ENCODE data around the gene ZNF746. TPM values are rescaled to one million over a fixed set of nuclear protein-coding genes. Genes with fewer than 3 reads are reported as not detected.

ZNF746 gene
- total RNA-seq, 1 donor from 2014 or later, result 29.0 TPM

DNA sequence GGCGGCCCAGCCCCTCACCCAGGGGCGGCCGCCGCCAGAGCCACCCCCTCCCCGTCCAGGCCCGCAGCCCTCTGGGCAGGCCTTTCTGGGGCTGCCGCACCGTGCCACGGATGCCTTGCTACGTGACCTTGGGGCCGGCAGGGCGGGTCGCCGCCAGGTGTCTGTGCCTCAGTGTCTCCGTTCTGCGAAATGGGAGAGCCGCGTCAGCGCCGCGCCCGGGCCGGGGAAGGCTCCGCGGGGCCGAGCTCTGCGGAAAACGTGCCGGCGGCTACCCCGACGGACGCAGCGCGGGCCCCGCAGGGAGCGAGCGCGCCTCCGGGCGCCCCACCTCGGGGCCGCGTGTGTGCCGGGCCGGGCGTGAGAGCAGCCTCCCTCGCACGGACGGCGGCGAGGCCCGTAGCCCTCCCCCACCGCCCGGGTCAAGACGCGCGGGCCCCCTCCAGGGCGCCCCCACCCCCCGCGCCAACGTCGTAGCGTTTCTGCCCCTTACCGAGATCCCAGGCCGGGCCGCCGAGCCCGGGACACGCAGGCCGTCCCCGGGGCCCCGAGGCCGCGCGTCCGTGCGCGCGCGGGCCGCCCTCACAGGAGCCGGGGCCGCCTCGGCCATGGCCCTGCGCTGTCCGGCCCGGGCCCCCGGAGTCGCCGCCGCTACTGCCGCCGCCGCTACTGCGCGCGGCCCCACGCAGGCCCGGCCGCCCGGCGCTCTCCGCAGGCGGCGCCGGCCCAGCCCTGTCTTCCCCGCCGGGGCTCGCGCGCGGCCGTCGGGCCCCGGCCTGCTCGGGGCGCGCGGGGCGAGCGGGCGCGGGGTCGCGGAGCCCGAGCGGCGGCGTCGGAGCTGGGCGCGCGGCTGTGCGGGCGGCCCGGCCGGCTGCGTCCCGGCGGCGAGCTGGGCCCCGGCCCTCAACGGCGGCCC lies 37.8 kb downstream of the ZNF746 start:
- no peak for DNase-seq (ENCODE audit: extremely low spot score in 2 of 2)
- peak overlapping the region; percentile 78 to 82 for H3K4me3 ChIP-seq
- intact Hi-C loops (cut with DNase I), result no loop called here
- H3K36me3 ChIP-seq, result peaks cover 0 to 11% of the 10 kb centered on the region in 2 donors
- H3K27ac ChIP-seq, result peak overlapping the region; percentile 87
- peaks cover 17% of the 10 kb centered on the region for H3K4me1 ChIP-seq
- TF ChIP-seq POLR2AphosphoS5 (IDR thresholded peaks at IDR 0.05; ENCODE audit: insufficient read depth in 1 of 2, low read depth in 1 of 2) (no peak), POLR2A (IDR thresholded peaks at IDR 0.05) (no peak), CTCF (IDR thresholded peaks at IDR 0.05) (no peak)
- H3K27me3 ChIP-seq, result no peaks in the 10 kb centered on the region
- no peaks in the 10 kb centered on the region for H3K9me3 ChIP-seq

- Histone ChIP-seq H3K4me3 (peak overlapping the region; percentile 59 to 82), H3K27me3 (no peaks in the 10 kb centered on the region), H3K4me1 (peaks cover 17% of the 10 kb centered on the region), H3K36me3 (peaks cover 0 to 16% of the 10 kb centered on the region in 2 donors), H3K9me3 (no peaks in the 10 kb centered on the region), H3K27ac (peak overlapping the region; percentile 48)
- no peak for TF ChIP-seq POLR2AphosphoS5 (IDR thresholded peaks at IDR 0.05; ENCODE audit: insufficient read depth in 1 of 2, low read depth in 1 of 2)
- intact Hi-C loops (cut with DNase I), result no loop called here
- DNase-seq (ENCODE audit: extremely low spot score in 2 of 2), result no peak
These were observed 38.4 kb downstream of the ZNF746 start for GRCh38 chr7:149459201-149459539.

GRCh38 chr7:149458235-149458634 lies 39.4 kb downstream of the ZNF746 start:
- H3K27me3 ChIP-seq, result no peaks in the 10 kb centered on the region
- intact Hi-C loops (cut with DNase I), result no loop called here
- H3K4me3 ChIP-seq, result no peak overlapping the region
- H3K27ac ChIP-seq, result no peak overlapping the region
- H3K9me3 ChIP-seq, result no peaks in the 10 kb centered on the region
- TF ChIP-seq POLR2AphosphoS5 (IDR thresholded peaks at IDR 0.05; ENCODE audit: insufficient read depth in 1 of 2, low read depth in 1 of 2) (no peak), POLR2A (IDR thresholded peaks at IDR 0.05) (no peak), CTCF (IDR thresholded peaks at IDR 0.05) (no peak)
- peaks cover 0 to 24% of the 10 kb centered on the region in 2 donors for H3K36me3 ChIP-seq
- no peak for DNase-seq (ENCODE audit: extremely low spot score in 2 of 2)
- peaks cover 17% of the 10 kb centered on the region for H3K4me1 ChIP-seq

- intact Hi-C loops (cut with DNase I), result no loop called here
- Histone ChIP-seq H3K36me3 (peaks cover 0 to 27% of the 10 kb centered on the region in 2 donors), H3K27me3 (no peaks in the 10 kb centered on the region), H3K9me3 (no peaks in the 10 kb centered on the region), H3K27ac (no peak overlapping the region), H3K4me1 (peaks cover 17% of the 10 kb centered on the region), H3K4me3 (no peak overlapping the region)
- peak in 1 of 2 donors; percentile 47 for DNase-seq (ENCODE audit: extremely low spot score in 2 of 2)
- no peak for TF ChIP-seq POLR2A (IDR thresholded peaks at IDR 0.05)
- no peak for TF ChIP-seq POLR2AphosphoS5 (IDR thresholded peaks at IDR 0.05; ENCODE audit: insufficient read depth in 1 of 2, low read depth in 1 of 2)
- TF ChIP-seq CTCF (IDR thresholded peaks at IDR 0.05), result no peak
These were observed 39.8 kb downstream of the ZNF746 start for GRCh38 chr7:149457766-149458165.

DNA sequence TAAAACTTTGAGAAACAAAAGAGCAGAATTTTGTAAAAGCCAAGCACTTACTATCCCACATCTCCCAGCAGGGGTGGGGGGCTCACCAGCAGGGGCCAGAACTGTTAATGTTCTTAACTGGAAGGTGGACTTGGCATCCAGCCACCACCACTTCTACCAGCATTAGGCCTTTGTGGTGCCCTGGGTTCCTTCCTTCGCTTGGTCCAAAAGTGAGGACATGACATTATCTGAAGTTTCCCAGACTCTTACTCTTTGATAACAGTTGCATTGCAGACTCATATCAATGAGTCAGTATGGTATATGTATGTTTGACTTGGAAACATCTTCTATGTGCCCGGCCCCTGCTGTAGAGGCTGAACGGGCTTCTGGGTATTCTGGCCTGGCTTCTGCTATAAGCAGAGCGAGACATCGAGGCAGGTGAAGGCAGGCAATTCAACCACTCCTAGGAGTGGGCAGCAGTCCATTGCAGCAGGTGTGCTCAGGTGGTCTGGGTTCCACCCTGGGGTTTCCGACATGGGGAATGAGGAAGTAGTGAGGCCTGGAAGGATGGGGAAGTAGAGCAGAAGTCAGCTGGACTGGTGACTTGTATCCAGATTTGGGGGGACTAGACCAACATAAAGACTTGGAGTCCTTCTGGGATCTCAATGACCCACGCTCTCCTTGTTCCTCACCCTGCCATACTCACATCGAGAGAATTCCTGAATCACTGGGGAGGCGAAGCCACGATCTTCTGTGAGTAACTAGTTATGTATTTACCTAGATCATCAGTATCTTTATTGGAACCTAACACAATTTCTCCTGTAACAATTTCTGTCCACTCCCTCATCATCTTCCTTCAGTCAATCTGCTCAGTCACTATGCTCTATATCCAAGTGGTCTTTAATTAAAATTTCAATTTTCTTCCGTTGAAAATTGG lies 40.8 kb downstream of the ZNF746 start:
- no peak for TF ChIP-seq CTCF (IDR thresholded peaks at IDR 0.05)
- Histone ChIP-seq H3K4me1 (peaks cover 17% of the 10 kb centered on the region), H3K36me3 (peaks cover 0 to 34% of the 10 kb centered on the region in 2 donors), H3K9me3 (no peaks in the 10 kb centered on the region), H3K4me3 (no peak overlapping the region), H3K27ac (no peak overlapping the region), H3K27me3 (no peaks in the 10 kb centered on the region)
- peak in 1 of 2 donors; percentile 65 for DNase-seq (ENCODE audit: extremely low spot score in 2 of 2)
- intact Hi-C loops (cut with DNase I), result no loop called here
